DOHH2 (cell line): ENCODE results near the gene KCNH1.
"Not testable (repeated sequence)": the region's sequence is repeated elsewhere in the genome, so short reads cannot be mapped to it uniquely, and the experiment has no call there.

Experiments
- H3F3A ChIP-seq: fragments of 200-600 bp; sonication (generic), shearing (Covaris generic); 2 replicates; pipeline ENCODE4 v1.6.0; 2016; ENCODE audit warnings: antibody characterized with exemption, mild to moderate bottlenecking; ENCODE audit not compliant: control insufficient read depth, insufficient read depth
- H3K27ac ChIP-seq: fragments of 200-600 bp; sonication (generic); 2 replicates; pipeline ENCODE4 v1.5.1; 2014; ENCODE audit warnings: low read depth, mild to moderate bottlenecking, low read length, moderate library complexity
- H3K27me3 ChIP-seq: fragments of 200-600 bp; sonication (generic); 2 replicates; pipeline ENCODE4 v1.6.1; 2014; ENCODE audit warnings: mild to moderate bottlenecking, low read length, mixed read lengths; ENCODE audit not compliant: control insufficient read depth
- H3K36me3 ChIP-seq: fragments of 200-600 bp; sonication (generic); 2 replicates; pipeline ENCODE4 v1.6.1; 2014; ENCODE audit warnings: mild to moderate bottlenecking, low read length, moderate library complexity, mixed read lengths; ENCODE audit not compliant: control insufficient read depth
- H3K4me1 ChIP-seq: fragments of 200-600 bp; sonication (generic); 2 replicates; pipeline ENCODE4 v1.6.1; 2014; ENCODE audit warnings: mild to moderate bottlenecking, low read length, mixed read lengths; ENCODE audit not compliant: control insufficient read depth
- H3K4me2 ChIP-seq: fragments of 200-600 bp; sonication (generic); 2 replicates; pipeline ENCODE4 v1.6.0; 2014; ENCODE audit warnings: mild to moderate bottlenecking, low read length, moderate library complexity
- H3K4me3 ChIP-seq: fragments of 200-600 bp; sonication (generic); 2 replicates; pipeline ENCODE4 v1.5.1; 2014; ENCODE audit warnings: mild to moderate bottlenecking, low read length, mixed read lengths
- H3K79me2 ChIP-seq: fragments of 200-600 bp; sonication (generic); 2 replicates; pipeline ENCODE4 v1.6.1; 2014; ENCODE audit warnings: mild to moderate bottlenecking, low read length, mixed read lengths; ENCODE audit not compliant: control insufficient read depth
- H3K9me2 ChIP-seq: fragments of 200-600 bp; sonication (generic); replicated peaks from 2 replicates; pipeline ENCODE4 v1.6.1; 2014; ENCODE audit warnings: mild to moderate bottlenecking, low read length, mixed read lengths; ENCODE audit not compliant: control insufficient read depth
- H3K9me3 ChIP-seq: fragments of 200-600 bp; sonication (generic); 2 replicates; pipeline ENCODE4 v1.6.1; 2014; ENCODE audit warnings: antibody characterized with exemption, low read length, mixed read lengths; ENCODE audit not compliant: control insufficient read depth, insufficient read depth
- H4K20me1 ChIP-seq: fragments of 200-600 bp; sonication (generic); 2 replicates; pipeline ENCODE4 v1.6.0; 2014; ENCODE audit warnings: low read depth, mild to moderate bottlenecking, antibody characterized with exemption, low read length, moderate library complexity; ENCODE audit not compliant: control insufficient read depth, insufficient read depth
- EZH2phosphoT487 ChIP-seq: fragments of 200-600 bp; sonication (generic); IDR thresholded peaks from 2 replicates; pipeline ENCODE4 v1.6.1; 2017; ENCODE audit warnings: borderline replicate concordance, mild to moderate bottlenecking, antibody characterized with exemption, low read length, moderate library complexity, mixed read lengths
- TF ChIP-seq, protein P1 (sequence below): fragments of 200-600 bp; sonication (generic); IDR thresholded peaks from one replicate; pipeline ENCODE4 v1.5.1; 2014; ENCODE audit warnings: antibody characterized with exemption, mild to moderate bottlenecking, low read depth, low read length; ENCODE audit not compliant: poor library complexity, severe bottlenecking

The KCNH1 gene

DNA sequence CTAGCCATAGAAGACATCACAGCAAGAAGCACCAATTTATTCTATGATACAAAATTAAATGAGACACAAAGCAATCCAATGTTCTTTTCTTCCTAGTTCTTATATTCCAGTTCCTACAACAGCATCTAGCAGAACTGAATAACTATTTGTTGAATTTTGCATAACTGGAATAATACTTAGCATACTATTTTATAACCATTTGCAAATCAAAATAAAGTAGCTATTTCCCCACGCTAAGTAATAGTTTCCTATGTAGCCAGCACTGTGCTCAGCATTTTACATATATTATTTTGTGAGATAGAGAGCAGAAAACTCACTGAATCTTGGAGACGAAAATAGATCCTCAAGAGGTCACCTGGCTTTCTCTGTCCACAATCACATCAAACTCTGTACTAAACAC is 42.1 kb downstream of the KCNH1 start:
- Histone ChIP-seq H3K9me2 (no peaks in the 10 kb centered on the region), H4K20me1 (no peaks in the 10 kb centered on the region), H3K36me3 (no peaks in the 10 kb centered on the region), H3K4me2 (no peak overlapping the region), H3K79me2 (no peaks in the 10 kb centered on the region), H3K27ac (no peak overlapping the region), H3K4me3 (no peak overlapping the region), H3K4me1 (no peaks in the 10 kb centered on the region), H3F3A (no peaks in the 10 kb centered on the region), H3K27me3 (0 out of 2 replicates have a peak, but pooled peaks cover 2% of the 10 kb centered on the region), H3K9me3 (no peaks in the 10 kb centered on the region)
- TF ChIP-seq, protein P1, sequence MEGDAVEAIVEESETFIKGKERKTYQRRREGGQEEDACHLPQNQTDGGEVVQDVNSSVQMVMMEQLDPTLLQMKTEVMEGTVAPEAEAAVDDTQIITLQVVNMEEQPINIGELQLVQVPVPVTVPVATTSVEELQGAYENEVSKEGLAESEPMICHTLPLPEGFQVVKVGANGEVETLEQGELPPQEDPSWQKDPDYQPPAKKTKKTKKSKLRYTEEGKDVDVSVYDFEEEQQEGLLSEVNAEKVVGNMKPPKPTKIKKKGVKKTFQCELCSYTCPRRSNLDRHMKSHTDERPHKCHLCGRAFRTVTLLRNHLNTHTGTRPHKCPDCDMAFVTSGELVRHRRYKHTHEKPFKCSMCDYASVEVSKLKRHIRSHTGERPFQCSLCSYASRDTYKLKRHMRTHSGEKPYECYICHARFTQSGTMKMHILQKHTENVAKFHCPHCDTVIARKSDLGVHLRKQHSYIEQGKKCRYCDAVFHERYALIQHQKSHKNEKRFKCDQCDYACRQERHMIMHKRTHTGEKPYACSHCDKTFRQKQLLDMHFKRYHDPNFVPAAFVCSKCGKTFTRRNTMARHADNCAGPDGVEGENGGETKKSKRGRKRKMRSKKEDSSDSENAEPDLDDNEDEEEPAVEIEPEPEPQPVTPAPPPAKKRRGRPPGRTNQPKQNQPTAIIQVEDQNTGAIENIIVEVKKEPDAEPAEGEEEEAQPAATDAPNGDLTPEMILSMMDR: no peak
- TF ChIP-seq EZH2phosphoT487: no peak

DNA sequence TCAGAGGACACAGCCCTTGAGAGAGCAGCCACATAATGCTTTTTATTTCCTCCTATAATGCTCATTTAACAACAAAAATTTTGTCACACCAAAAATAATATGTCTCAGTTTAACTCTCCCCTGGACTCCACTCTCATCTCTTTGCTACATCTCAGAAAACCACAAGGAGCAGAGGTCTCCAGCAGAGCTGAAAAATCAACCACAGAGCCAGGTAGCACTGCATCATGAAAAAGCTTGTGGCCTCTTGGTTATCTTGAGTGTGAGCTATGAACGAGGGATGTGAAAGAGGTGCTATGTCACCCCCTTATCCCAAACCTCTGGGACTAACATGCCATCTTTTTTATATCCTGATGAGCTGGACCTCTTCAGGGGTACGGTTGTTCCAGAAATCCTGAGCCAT is 44.4 kb downstream of the KCNH1 start:
- Histone ChIP-seq H3K27me3 (0 out of 2 replicates have a peak, but pooled peaks cover 2% of the 10 kb centered on the region), H3K79me2 (no peaks in the 10 kb centered on the region), H3F3A (no peaks in the 10 kb centered on the region), H3K4me3 (no peak overlapping the region), H3K4me2 (no peak overlapping the region), H3K27ac (no peak overlapping the region), H3K4me1 (no peaks in the 10 kb centered on the region), H3K9me2 (no peaks in the 10 kb centered on the region), H4K20me1 (no peaks in the 10 kb centered on the region), H3K9me3 (no peaks in the 10 kb centered on the region), H3K36me3 (no peaks in the 10 kb centered on the region)
- TF ChIP-seq EZH2phosphoT487: no peak
- TF ChIP-seq, protein P1: no peak

DNA sequence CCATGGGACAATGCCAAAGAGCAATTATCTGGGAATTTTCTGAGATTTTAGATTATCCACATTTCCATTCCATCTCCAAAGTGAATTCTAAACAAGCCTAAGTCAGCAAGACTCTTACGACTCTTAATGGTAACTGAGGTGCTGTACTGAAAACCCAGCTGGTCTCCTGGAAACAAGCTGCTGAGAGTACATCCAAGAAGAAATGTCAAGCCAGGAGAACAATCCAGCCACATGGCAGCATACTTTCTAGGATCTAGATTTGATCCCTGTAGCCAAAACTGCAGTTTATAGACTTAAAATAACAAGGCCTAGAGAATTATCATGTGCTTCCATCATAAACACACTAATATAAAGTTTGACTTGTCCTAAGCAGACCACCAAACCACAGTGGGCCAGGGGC is 45.8 kb downstream of the KCNH1 start:
- Histone ChIP-seq H3K4me1 (no peaks in the 10 kb centered on the region), H3K27ac (no peak overlapping the region), H3K9me3 (no peaks in the 10 kb centered on the region), H3K27me3 (0 out of 2 replicates have a peak, but pooled peaks cover 2% of the 10 kb centered on the region), H3F3A (no peaks in the 10 kb centered on the region), H3K79me2 (no peaks in the 10 kb centered on the region), H4K20me1 (no peaks in the 10 kb centered on the region), H3K4me2 (no peak overlapping the region), H3K9me2 (no peaks in the 10 kb centered on the region), H3K4me3 (no peak overlapping the region), H3K36me3 (no peaks in the 10 kb centered on the region)
- TF ChIP-seq EZH2phosphoT487: no peak

DNA sequence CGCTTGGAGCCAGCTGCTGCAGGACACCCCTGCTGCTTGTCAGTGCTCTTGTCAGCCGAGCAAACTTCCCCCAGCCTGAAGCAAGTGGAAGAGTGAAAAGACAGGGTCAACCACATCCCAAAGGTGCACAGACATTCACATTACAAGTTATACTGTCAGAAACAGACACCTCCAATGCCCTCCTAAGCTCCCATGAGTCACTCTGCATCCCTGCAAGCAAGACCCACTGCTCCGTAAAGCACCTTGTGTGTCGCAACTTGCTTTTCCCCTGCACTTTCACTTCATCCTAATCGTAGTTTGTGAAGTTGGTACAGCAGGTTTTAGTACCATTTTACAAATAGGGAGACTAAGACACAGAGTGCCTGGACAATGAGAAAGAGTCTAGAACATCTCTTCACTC is 51.1 kb downstream of the KCNH1 start:
- Histone ChIP-seq H3K9me2 (no peaks in the 10 kb centered on the region), H3K79me2 (no peaks in the 10 kb centered on the region), H3K4me1 (no peaks in the 10 kb centered on the region), H3K27me3 (no peaks in the 10 kb centered on the region), H4K20me1 (no peaks in the 10 kb centered on the region), H3K4me2 (no peak overlapping the region), H3K27ac (no peak overlapping the region), H3F3A (no peaks in the 10 kb centered on the region), H3K4me3 (no peak overlapping the region), H3K9me3 (no peaks in the 10 kb centered on the region), H3K36me3 (no peaks in the 10 kb centered on the region)
- TF ChIP-seq, protein P1: no peak
- TF ChIP-seq EZH2phosphoT487: no peak

DNA sequence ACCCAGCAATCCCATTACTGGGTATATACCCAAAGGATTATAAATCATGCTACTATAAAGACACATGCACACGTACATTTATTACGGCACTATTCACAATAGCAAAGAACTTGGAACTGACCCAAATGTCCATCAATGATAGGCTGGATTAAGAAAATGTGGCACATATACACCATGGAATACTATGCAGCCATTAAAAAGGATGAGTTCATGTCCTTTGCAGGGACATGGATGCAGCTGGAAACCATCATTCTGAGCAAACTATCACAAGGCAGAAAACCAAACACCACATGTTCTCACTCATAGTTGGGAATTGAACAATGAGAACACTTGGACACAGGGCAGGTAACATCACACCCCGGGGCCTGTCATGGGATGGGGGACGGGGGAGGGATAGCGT is 52.5 kb downstream of the KCNH1 start:
- H3K36me3 ChIP-seq, H3K4me3 ChIP-seq, H3K9me2 ChIP-seq, H3K27ac ChIP-seq, H4K20me1 ChIP-seq, H3K79me2 ChIP-seq, H3F3A ChIP-seq, H3K4me1 ChIP-seq, H3K27me3 ChIP-seq, H3K4me2 ChIP-seq, H3K9me3 ChIP-seq: not testable (repeated sequence)
